ENCODE results near the gene REXO5. TPM values are rescaled to one million over a fixed set of nuclear protein-coding genes. Genes with fewer than 3 reads are reported as not detected.

The REXO5 gene
- total RNA-seq, 1 donor from 2014 or later, result 5.9 TPM

GRCh38 chr16:20846030-20846429, 39.7 kb downstream of the REXO5 start:
- Mint-ChIP-seq H3K9me3 (ENCODE audit: unreplicated experiment) (no peaks in the 10 kb centered on the region), H3K36me3 (ENCODE audit: unreplicated experiment) (no peaks in the 10 kb centered on the region), H3K4me1 (ENCODE audit: low read depth, unreplicated experiment) (no peaks in the 10 kb centered on the region), H3K4me3 (ENCODE audit: unreplicated experiment) (no peak overlapping the region), H3K27me3 (ENCODE audit: unreplicated experiment) (no peaks in the 10 kb centered on the region), H3K27ac (ENCODE audit: unreplicated experiment) (no peak overlapping the region)
- DNase-seq, result no peak
- no peak for TF ChIP-seq CTCF (IDR thresholded peaks at IDR 0.05; ENCODE audit: partially characterized antibody, unreplicated experiment)

- no peaks in the 10 kb centered on the region for H3K4me1 Mint-ChIP-seq (ENCODE audit: low read depth, unreplicated experiment)
Measured at GRCh38 chr16:20846551-20846950, 40.2 kb downstream of the REXO5 start.

GRCh38 chr16:20847550-20847949, 41.2 kb downstream of the REXO5 start:
- no peak for TF ChIP-seq CTCF (IDR thresholded peaks at IDR 0.05; ENCODE audit: partially characterized antibody, unreplicated experiment)
- no peak for DNase-seq
- Mint-ChIP-seq H3K4me3 (ENCODE audit: unreplicated experiment) (no peak overlapping the region), H3K9me3 (ENCODE audit: unreplicated experiment) (no peaks in the 10 kb centered on the region), H3K27ac (ENCODE audit: unreplicated experiment) (no peak overlapping the region), H3K36me3 (ENCODE audit: unreplicated experiment) (no peaks in the 10 kb centered on the region), H3K27me3 (ENCODE audit: unreplicated experiment) (no peaks in the 10 kb centered on the region), H3K4me1 (ENCODE audit: low read depth, unreplicated experiment) (no peaks in the 10 kb centered on the region)

More at GRCh38 chr16:20846551-20846950, 40.2 kb downstream of the REXO5 start:
- TF ChIP-seq CTCF (IDR thresholded peaks at IDR 0.05; ENCODE audit: partially characterized antibody, unreplicated experiment), result no peak
- H3K36me3 Mint-ChIP-seq (ENCODE audit: unreplicated experiment), result no peaks in the 10 kb centered on the region
- no peak overlapping the region for H3K27ac Mint-ChIP-seq (ENCODE audit: unreplicated experiment)
- H3K9me3 Mint-ChIP-seq (ENCODE audit: unreplicated experiment), result no peaks in the 10 kb centered on the region
- no peak overlapping the region for H3K4me3 Mint-ChIP-seq (ENCODE audit: unreplicated experiment)
- H3K27me3 Mint-ChIP-seq (ENCODE audit: unreplicated experiment), result no peaks in the 10 kb centered on the region
- no peak for DNase-seq

GRCh38 chr16:20849589-20850390, 43.5 kb downstream of the REXO5 start:
- no peaks in the 10 kb centered on the region for H3K36me3 Mint-ChIP-seq (ENCODE audit: unreplicated experiment)
- no peaks in the 10 kb centered on the region for H3K4me1 Mint-ChIP-seq (ENCODE audit: low read depth, unreplicated experiment)
- DNase-seq, result peak; percentile 83
- peak; percentile 97 for TF ChIP-seq CTCF (IDR thresholded peaks at IDR 0.05; ENCODE audit: partially characterized antibody, unreplicated experiment)
- H3K27ac Mint-ChIP-seq (ENCODE audit: unreplicated experiment), result no peak overlapping the region
- no peaks in the 10 kb centered on the region for H3K27me3 Mint-ChIP-seq (ENCODE audit: unreplicated experiment)
- no peaks in the 10 kb centered on the region for H3K9me3 Mint-ChIP-seq (ENCODE audit: unreplicated experiment)
- H3K4me3 Mint-ChIP-seq (ENCODE audit: unreplicated experiment), result no peak overlapping the region

GRCh38 chr16:20850981-20851380, 44.7 kb downstream of the REXO5 start:
- Mint-ChIP-seq H3K27me3 (ENCODE audit: unreplicated experiment) (no peaks in the 10 kb centered on the region), H3K4me1 (ENCODE audit: low read depth, unreplicated experiment) (no peaks in the 10 kb centered on the region), H3K9me3 (ENCODE audit: unreplicated experiment) (no peaks in the 10 kb centered on the region), H3K27ac (ENCODE audit: unreplicated experiment) (no peak overlapping the region), H3K4me3 (ENCODE audit: unreplicated experiment) (no peak overlapping the region), H3K36me3 (ENCODE audit: unreplicated experiment) (no peaks in the 10 kb centered on the region)
- no peak for TF ChIP-seq CTCF (IDR thresholded peaks at IDR 0.05; ENCODE audit: partially characterized antibody, unreplicated experiment)
- no peak for DNase-seq

Data from glutamatergic neuron (in vitro differentiated cells).